Uterus (tissue), 4 donors: ENCODE results near the gene CCR9. TPM values are rescaled to one million over a fixed set of nuclear protein-coding genes. Genes with fewer than 3 reads are reported as not detected.

Experiments
- DNase-seq, 2 donors: peaks; one replicate each; pipeline ENCODE4 v3.0.0-alpha.2; 2019 to 2020
- H3K27ac ChIP-seq, 2 donors: fragments of 200-600 bp; sonication (generic); 1 replicate in 1 of 2; 2 replicates in 1 of 2; pipeline ENCODE4 v1.5.1; 2016 to 2018
- H3K27me3 ChIP-seq, 2 donors: fragments of 200-600 bp; sonication (generic); one replicate each; pipeline ENCODE4 v1.5.1; 2018 to 2019; ENCODE audit warnings: control low read depth in 1 of 2
- H3K36me3 ChIP-seq, 2 donors: fragments of 200-600 bp; sonication (generic); one replicate each; pipeline ENCODE4 v1.5.1; 2019; ENCODE audit warnings: control low read depth in 1 of 2
- H3K4me1 ChIP-seq, 2 donors: fragments of 200-600 bp; sonication (generic); one replicate each; pipeline ENCODE4 v1.5.1; 2018 to 2019; ENCODE audit warnings: control low read depth in 1 of 2
- H3K4me3 ChIP-seq, 2 donors: fragments of 200-600 bp; sonication (generic); 1 replicate in 1 of 2; 2 replicates in 1 of 2; pipeline ENCODE4 v1.5.1; 2018 to 2019; ENCODE audit warnings: mild to moderate bottlenecking in 1 of 2
- H3K9me3 ChIP-seq, 2 donors: fragments of 200-600 bp; sonication (generic); one replicate each; pipeline ENCODE4 v1.5.1; 2019; ENCODE audit warnings: control low read depth in 1 of 2
- POLR2A ChIP-seq, 2 donors: fragments of 450-650 bp; IDR thresholded peaks; one replicate each; pipeline ENCODE4 v1.6.1; 2016; ENCODE audit warnings: antibody characterized with exemption in 2 of 2, mild to moderate bottlenecking in 1 of 2, moderate library complexity in 1 of 2
- intact Hi-C: fragments of 100-400 bp; cut with DNase I; formaldehyde crosslinking; loops from one replicate; pipeline ENCODE4 v1.15.1; 2023; ENCODE audit warnings: low total_unique reads
- total RNA-seq, 4 donors: library from RNA; depleted of rRNA in 3 of 4; stranded (reverse); fragments of >200 nt in 3 of 4; gene quantifications; one replicate each; pipeline versions ENCODE4 v1.1.0 to v1.2.4, GENCODE V29; 2014 to 2023
- TF ChIP-seq, protein P1 (sequence below), 4 experiments: fragments of 200-600 bp in 2 of 4; fragments of 450-650 bp in 2 of 4; sonication (generic) in 2 of 4; IDR thresholded peaks; one replicate each; pipeline ENCODE4 v1.5.1; 2016 to 2019; ENCODE audit warnings: antibody characterized with exemption in 4 of 4, mild to moderate bottlenecking in 2 of 4, moderate library complexity in 1 of 4
- donor health status: DM: yes; HTN: yes; CAD: no.

CCR9 gene
- total RNA-seq, 4 donors from 2014 or later, result 0.14 TPM; not detected in 3

GRCh38 chr3:45944830-45945620, 58.7 kb downstream of the CCR9 start:
- intact Hi-C loops, result no loop called here
- Histone ChIP-seq H3K9me3 (no peaks in the 10 kb centered on the region), H3K27ac (no peak overlapping the region), H3K4me3 (no peak overlapping the region), H3K36me3 (no peaks in the 10 kb centered on the region), H3K4me1 (peaks cover 0 to 15% of the 10 kb centered on the region in 2 donors), H3K27me3 (no peaks in the 10 kb centered on the region)
- DNase-seq, result no peak
- no peak for TF ChIP-seq POLR2A (IDR thresholded peaks at IDR 0.05)
- TF ChIP-seq, protein P1, sequence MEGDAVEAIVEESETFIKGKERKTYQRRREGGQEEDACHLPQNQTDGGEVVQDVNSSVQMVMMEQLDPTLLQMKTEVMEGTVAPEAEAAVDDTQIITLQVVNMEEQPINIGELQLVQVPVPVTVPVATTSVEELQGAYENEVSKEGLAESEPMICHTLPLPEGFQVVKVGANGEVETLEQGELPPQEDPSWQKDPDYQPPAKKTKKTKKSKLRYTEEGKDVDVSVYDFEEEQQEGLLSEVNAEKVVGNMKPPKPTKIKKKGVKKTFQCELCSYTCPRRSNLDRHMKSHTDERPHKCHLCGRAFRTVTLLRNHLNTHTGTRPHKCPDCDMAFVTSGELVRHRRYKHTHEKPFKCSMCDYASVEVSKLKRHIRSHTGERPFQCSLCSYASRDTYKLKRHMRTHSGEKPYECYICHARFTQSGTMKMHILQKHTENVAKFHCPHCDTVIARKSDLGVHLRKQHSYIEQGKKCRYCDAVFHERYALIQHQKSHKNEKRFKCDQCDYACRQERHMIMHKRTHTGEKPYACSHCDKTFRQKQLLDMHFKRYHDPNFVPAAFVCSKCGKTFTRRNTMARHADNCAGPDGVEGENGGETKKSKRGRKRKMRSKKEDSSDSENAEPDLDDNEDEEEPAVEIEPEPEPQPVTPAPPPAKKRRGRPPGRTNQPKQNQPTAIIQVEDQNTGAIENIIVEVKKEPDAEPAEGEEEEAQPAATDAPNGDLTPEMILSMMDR (IDR thresholded peaks at IDR 0.05), result no peak

DNA sequence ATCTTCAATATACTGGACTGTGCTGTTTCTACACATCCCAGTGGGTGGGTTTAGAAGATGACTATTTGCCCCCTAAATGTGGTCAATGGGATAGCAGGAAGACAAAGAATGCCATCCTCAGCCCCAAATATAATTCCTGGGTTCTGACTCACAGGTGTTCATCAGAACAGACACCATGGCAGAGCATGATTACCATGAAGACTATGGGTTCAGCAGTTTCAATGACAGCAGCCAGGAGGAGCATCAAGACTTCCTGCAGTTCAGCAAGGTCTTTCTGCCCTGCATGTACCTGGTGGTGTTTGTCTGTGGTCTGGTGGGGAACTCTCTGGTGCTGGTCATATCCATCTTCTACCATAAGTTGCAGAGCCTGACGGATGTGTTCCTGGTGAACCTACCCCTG, 60.0 kb downstream of the CCR9 start:
- TF ChIP-seq POLR2A (IDR thresholded peaks at IDR 0.05), result no peak
- TF ChIP-seq, protein P1 (IDR thresholded peaks at IDR 0.05), result no peak
- Histone ChIP-seq H3K27me3 (no peaks in the 10 kb centered on the region), H3K9me3 (no peaks in the 10 kb centered on the region), H3K4me1 (peaks cover 0 to 18% of the 10 kb centered on the region in 2 donors), H3K27ac (no peak overlapping the region), H3K36me3 (no peaks in the 10 kb centered on the region), H3K4me3 (no peak overlapping the region)
- intact Hi-C loops, result no loop called here
- no peak for DNase-seq

DNA sequence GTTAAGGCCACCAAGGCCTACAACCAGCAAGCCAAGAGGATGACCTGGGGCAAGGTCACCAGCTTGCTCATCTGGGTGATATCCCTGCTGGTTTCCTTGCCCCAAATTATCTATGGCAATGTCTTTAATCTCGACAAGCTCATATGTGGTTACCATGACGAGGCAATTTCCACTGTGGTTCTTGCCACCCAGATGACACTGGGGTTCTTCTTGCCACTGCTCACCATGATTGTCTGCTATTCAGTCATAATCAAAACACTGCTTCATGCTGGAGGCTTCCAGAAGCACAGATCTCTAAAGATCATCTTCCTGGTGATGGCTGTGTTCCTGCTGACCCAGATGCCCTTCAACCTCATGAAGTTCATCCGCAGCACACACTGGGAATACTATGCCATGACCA, 60.5 kb downstream of the CCR9 start:
- H3K27ac ChIP-seq, result peak overlapping the region in 1 of 2 donors; percentile 64

DNA sequence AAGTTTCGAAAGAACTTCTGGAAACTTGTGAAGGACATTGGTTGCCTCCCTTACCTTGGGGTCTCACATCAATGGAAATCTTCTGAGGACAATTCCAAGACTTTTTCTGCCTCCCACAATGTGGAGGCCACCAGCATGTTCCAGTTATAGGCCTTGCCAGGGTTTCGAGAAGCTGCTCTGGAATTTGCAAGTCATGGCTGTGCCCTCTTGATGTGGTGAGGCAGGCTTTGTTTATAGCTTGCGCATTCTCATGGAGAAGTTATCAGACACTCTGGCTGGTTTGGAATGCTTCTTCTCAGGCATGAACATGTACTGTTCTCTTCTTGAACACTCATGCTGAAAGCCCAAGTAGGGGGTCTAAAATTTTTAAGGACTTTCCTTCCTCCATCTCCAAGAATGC, 61.0 kb downstream of the CCR9 start:
- no peak for TF ChIP-seq POLR2A (IDR thresholded peaks at IDR 0.05)
- TF ChIP-seq, protein P1 (IDR thresholded peaks at IDR 0.05), result no peak
- no peak overlapping the region for H3K4me3 ChIP-seq
- peak overlapping the region in 1 of 2 donors; percentile 64 for H3K27ac ChIP-seq

More for the DNA sequence above, 60.5 kb downstream of the CCR9 start:
- intact Hi-C loops, result no loop called here
- H3K4me3 ChIP-seq, result no peak overlapping the region
- no peak for DNase-seq
- H3K36me3 ChIP-seq, result no peaks in the 10 kb centered on the region
- H3K4me1 ChIP-seq, result peaks cover 0 to 18% of the 10 kb centered on the region in 2 donors
- H3K27me3 ChIP-seq, result no peaks in the 10 kb centered on the region
- no peak for TF ChIP-seq POLR2A (IDR thresholded peaks at IDR 0.05)
- TF ChIP-seq, protein P1 (IDR thresholded peaks at IDR 0.05), result no peak
- H3K9me3 ChIP-seq, result no peaks in the 10 kb centered on the region

GRCh38 chr3:45948311-45948781, 62.0 kb downstream of the CCR9 start:
- DNase-seq, result no peak
- no peaks in the 10 kb centered on the region for H3K36me3 ChIP-seq
- H3K27me3 ChIP-seq, result no peaks in the 10 kb centered on the region
- peaks cover 0 to 18% of the 10 kb centered on the region in 2 donors for H3K4me1 ChIP-seq
- intact Hi-C loops, result no loop called here
- no peaks in the 10 kb centered on the region for H3K9me3 ChIP-seq
- TF ChIP-seq, protein P1 (IDR thresholded peaks at IDR 0.05), result no peak
- TF ChIP-seq POLR2A (IDR thresholded peaks at IDR 0.05), result no peak
- H3K27ac ChIP-seq, result peak overlapping the region; percentile 31 to 64
- H3K4me3 ChIP-seq, result no peak overlapping the region

More for the DNA sequence above, 61.0 kb downstream of the CCR9 start:
- Histone ChIP-seq H3K27me3 (no peaks in the 10 kb centered on the region), H3K9me3 (no peaks in the 10 kb centered on the region), H3K36me3 (no peaks in the 10 kb centered on the region), H3K4me1 (peaks cover 0 to 18% of the 10 kb centered on the region in 2 donors)
- intact Hi-C loops, result no loop called here
- DNase-seq, result no peak
